HepG2 (cell line): ENCODE data around the gene PTCD1. TPM values are rescaled to one million over a fixed set of nuclear protein-coding genes. Genes with fewer than 3 reads are reported as not detected.
A peak's percentile ranks its signal among the peaks of the same experiment; 100 is the strongest.

ENCODE experiments used
- ERF ChIP-seq: IDR thresholded peaks from 2 replicates; pipeline ENCODE4 v1.6.1; 2018; ENCODE audit warnings: missing biosample characterization, missing genetic modification reagents
- FLYWCH1 ChIP-seq: sonication (generic); formaldehyde crosslinking; IDR thresholded peaks from 2 replicates; pipeline ENCODE4 v1.8.1; 2023; ENCODE audit warnings: mild to moderate bottlenecking, missing genetic modification reagents
- MLLT10 ChIP-seq: sonication (generic); formaldehyde crosslinking; IDR thresholded peaks from 2 replicates; pipeline ENCODE4 v1.4.0; 2020; ENCODE audit warnings: missing genetic modification reagents
- SATB2 ChIP-seq: sonication (generic); formaldehyde crosslinking; IDR thresholded peaks from 2 replicates; pipeline ENCODE4 v1.5.0; 2020; ENCODE audit warnings: missing genetic modification reagents
- SNAPC2 ChIP-seq: sonication (generic); formaldehyde crosslinking; IDR thresholded peaks from 2 replicates; pipeline ENCODE4 v1.8.1; 2022; ENCODE audit warnings: mild to moderate bottlenecking, missing genetic modification reagents
- STAT5B ChIP-seq: sonication (generic); formaldehyde crosslinking; IDR thresholded peaks from 2 replicates; pipeline ENCODE4 v1.4.0; 2020; ENCODE audit warnings: missing genetic modification reagents
- ZFP82 ChIP-seq: sonication (generic); formaldehyde crosslinking; IDR thresholded peaks from 2 replicates; pipeline ENCODE4 v1.5.1; 2020; ENCODE audit warnings: mild to moderate bottlenecking, missing genetic modification reagents, borderline replicate concordance
- ZNF331 ChIP-seq: sonication (generic); formaldehyde crosslinking; IDR thresholded peaks from 2 replicates; pipeline ENCODE4 v1.4.0; 2020; ENCODE audit warnings: missing genetic modification reagents
- ZNF484 ChIP-seq: sonication (generic); formaldehyde crosslinking; IDR thresholded peaks from 2 replicates; pipeline ENCODE4 v1.5.1; 2020; ENCODE audit warnings: mild to moderate bottlenecking, low read depth, missing genetic modification reagents, borderline replicate concordance
- ZSCAN29 ChIP-seq: sonication (generic); formaldehyde crosslinking; conservative IDR thresholded peaks from 2 replicates; pipeline ENCODE4 v1.4.0; 2020; ENCODE audit warnings: mild to moderate bottlenecking, missing genetic modification reagents
- polyA plus RNA-seq, 8 experiments: library from polyadenylated mRNA; depleted of rRNA in 3 of 8; stranded (reverse) in 7 of 8; unstranded in 1 of 8; fragments of >200 nt; fragmentation: Illumina TruSeq in 4 of 8; extraction: Trizol in 4 of 8; gene quantifications; 2 replicates each; pipeline versions ENCODE4 v1.2.1 to v1.2.3, GENCODE V29; 2011 to 2016; ENCODE audit warnings: low read depth in 4 of 8, missing spikeins in 1 of 8, mixed read lengths in 1 of 8; ENCODE audit not compliant: insufficient read depth in 1 of 8
- total RNA-seq, 5 experiments: library from RNA; depleted of rRNA; stranded (reverse); fragments of >200 nt; fragmentation: Illumina TruSeq; extraction: Trizol; gene quantifications; 2 replicates each; pipeline ENCODE4 v1.2.3, GENCODE V29; 2016; ENCODE audit warnings: low read depth in 1 of 5
- TF ChIP-seq, protein P1 (sequence below), 2 experiments: IDR thresholded peaks; 2 replicates each; pipeline ENCODE4 v1.6.1; 2011 to 2012; ENCODE audit warnings: low read length in 2 of 2, borderline replicate concordance in 1 of 2, low read depth in 1 of 2, mild to moderate bottlenecking in 1 of 2, moderate library complexity in 1 of 2
- TF ChIP-seq, protein P2 (sequence below): sonication (generic); formaldehyde crosslinking; IDR thresholded peaks from 2 replicates; pipeline ENCODE4 v1.5.0; 2020; ENCODE audit warnings: mild to moderate bottlenecking, missing genetic modification reagents, borderline replicate concordance
- TF ChIP-seq, protein P3 (sequence below): IDR thresholded peaks from 2 replicates; pipeline ENCODE4 v1.6.1; 2016; ENCODE audit warnings: low read depth, borderline replicate concordance
- TF ChIP-seq, protein P4 (sequence below): sonication (generic); formaldehyde crosslinking; IDR thresholded peaks from 2 replicates; pipeline ENCODE4 v1.5.0; 2020; ENCODE audit warnings: mild to moderate bottlenecking, missing genetic modification reagents, borderline replicate concordance
- TF ChIP-seq, protein P5 (sequence below): sonication (generic); formaldehyde crosslinking; IDR thresholded peaks from 2 replicates; pipeline ENCODE4 v1.9.0; 2022; ENCODE audit warnings: missing genetic modification reagents, mild to moderate bottlenecking, borderline replicate concordance

PTCD1 gene
- total and polyA plus RNA-seq, 2 of the 13 experiments (the other 11 are each of a cell fraction or from before 2014, with no cell fraction given), result 3.0 to 8.4 TPM

DNA sequence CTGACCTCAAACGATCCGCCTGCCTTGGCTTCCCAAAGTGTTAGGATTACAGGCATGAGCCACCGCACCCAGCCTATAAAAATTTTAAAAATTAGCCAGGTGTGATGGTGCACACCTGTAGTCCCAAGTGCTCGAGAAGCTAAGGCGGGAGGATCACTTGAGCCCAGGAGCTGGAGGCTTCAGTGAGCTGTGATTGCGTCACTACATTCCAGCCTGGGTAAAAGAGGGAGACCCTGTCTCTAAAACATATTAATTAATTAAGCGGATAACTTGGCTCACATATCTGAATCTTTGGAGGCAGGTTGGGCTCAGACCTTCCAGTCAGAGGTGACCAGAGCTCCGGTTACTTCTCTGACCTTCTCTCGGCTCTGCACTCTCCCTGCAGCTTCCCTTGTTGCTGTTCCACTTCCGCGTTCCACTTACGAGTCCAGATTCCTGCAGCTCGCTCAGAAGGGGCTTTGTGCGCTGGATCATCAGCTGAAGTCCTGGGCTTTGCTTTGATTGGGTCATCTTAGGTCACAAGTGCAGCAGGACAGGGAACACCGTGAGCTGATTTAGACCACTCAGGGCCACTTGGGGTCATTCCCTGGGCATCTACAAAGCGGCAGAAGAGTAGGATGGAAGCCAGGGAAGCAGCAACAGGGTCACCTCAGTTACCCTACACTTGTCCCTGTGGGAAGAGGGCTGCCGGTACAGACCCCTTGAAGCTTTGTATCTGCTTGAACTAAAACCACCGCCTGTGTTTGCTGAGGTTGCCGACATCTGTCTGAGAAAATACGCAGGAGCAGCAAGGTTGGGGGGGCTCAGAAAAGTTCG, 66.1 kb downstream of the PTCD1 start (continued):
- TF ChIP-seq, protein P1, sequence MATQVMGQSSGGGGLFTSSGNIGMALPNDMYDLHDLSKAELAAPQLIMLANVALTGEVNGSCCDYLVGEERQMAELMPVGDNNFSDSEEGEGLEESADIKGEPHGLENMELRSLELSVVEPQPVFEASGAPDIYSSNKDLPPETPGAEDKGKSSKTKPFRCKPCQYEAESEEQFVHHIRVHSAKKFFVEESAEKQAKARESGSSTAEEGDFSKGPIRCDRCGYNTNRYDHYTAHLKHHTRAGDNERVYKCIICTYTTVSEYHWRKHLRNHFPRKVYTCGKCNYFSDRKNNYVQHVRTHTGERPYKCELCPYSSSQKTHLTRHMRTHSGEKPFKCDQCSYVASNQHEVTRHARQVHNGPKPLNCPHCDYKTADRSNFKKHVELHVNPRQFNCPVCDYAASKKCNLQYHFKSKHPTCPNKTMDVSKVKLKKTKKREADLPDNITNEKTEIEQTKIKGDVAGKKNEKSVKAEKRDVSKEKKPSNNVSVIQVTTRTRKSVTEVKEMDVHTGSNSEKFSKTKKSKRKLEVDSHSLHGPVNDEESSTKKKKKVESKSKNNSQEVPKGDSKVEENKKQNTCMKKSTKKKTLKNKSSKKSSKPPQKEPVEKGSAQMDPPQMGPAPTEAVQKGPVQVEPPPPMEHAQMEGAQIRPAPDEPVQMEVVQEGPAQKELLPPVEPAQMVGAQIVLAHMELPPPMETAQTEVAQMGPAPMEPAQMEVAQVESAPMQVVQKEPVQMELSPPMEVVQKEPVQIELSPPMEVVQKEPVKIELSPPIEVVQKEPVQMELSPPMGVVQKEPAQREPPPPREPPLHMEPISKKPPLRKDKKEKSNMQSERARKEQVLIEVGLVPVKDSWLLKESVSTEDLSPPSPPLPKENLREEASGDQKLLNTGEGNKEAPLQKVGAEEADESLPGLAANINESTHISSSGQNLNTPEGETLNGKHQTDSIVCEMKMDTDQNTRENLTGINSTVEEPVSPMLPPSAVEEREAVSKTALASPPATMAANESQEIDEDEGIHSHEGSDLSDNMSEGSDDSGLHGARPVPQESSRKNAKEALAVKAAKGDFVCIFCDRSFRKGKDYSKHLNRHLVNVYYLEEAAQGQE (IDR thresholded peaks at IDR 0.05; ENCODE audit: borderline replicate concordance in 1 of 2, low read depth in 1 of 2, low read length in 2 of 2), result no peak
- no peak for TF ChIP-seq ZNF484 (CRISPR knock-in tag)
- TF ChIP-seq MLLT10, result no peak
- no peak for TF ChIP-seq SNAPC2 (CRISPR knock-in tag)
- TF ChIP-seq STAT5B (CRISPR knock-in tag), result no peak
- TF ChIP-seq ERF (CRISPR knock-in tag), result peak; percentile 55
- TF ChIP-seq, protein P2, sequence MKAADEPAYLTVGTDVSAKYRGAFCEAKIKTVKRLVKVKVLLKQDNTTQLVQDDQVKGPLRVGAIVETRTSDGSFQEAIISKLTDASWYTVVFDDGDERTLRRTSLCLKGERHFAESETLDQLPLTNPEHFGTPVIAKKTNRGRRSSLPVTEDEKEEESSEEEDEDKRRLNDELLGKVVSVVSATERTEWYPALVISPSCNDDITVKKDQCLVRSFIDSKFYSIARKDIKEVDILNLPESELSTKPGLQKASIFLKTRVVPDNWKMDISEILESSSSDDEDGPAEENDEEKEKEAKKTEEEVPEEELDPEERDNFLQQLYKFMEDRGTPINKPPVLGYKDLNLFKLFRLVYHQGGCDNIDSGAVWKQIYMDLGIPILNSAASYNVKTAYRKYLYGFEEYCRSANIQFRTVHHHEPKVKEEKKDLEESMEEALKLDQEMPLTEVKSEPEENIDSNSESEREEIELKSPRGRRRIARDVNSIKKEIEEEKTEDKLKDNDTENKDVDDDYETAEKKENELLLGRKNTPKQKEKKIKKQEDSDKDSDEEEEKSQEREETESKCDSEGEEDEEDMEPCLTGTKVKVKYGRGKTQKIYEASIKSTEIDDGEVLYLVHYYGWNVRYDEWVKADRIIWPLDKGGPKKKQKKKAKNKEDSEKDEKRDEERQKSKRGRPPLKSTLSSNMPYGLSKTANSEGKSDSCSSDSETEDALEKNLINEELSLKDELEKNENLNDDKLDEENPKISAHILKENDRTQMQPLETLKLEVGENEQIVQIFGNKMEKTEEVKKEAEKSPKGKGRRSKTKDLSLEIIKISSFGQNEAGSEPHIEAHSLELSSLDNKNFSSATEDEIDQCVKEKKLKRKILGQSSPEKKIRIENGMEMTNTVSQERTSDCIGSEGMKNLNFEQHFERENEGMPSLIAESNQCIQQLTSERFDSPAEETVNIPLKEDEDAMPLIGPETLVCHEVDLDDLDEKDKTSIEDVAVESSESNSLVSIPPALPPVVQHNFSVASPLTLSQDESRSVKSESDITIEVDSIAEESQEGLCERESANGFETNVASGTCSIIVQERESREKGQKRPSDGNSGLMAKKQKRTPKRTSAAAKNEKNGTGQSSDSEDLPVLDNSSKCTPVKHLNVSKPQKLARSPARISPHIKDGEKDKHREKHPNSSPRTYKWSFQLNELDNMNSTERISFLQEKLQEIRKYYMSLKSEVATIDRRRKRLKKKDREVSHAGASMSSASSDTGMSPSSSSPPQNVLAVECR (CRISPR knock-in tag), result peak; percentile 91
- TF ChIP-seq, protein P3, sequence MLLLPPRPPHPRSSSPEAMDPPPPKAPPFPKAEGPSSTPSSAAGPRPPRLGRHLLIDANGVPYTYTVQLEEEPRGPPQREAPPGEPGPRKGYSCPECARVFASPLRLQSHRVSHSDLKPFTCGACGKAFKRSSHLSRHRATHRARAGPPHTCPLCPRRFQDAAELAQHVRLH, result no peak
- TF ChIP-seq FLYWCH1 (CRISPR knock-in tag), result no peak
- TF ChIP-seq ZFP82 (CRISPR knock-in tag), result no peak
- TF ChIP-seq, protein P4, sequence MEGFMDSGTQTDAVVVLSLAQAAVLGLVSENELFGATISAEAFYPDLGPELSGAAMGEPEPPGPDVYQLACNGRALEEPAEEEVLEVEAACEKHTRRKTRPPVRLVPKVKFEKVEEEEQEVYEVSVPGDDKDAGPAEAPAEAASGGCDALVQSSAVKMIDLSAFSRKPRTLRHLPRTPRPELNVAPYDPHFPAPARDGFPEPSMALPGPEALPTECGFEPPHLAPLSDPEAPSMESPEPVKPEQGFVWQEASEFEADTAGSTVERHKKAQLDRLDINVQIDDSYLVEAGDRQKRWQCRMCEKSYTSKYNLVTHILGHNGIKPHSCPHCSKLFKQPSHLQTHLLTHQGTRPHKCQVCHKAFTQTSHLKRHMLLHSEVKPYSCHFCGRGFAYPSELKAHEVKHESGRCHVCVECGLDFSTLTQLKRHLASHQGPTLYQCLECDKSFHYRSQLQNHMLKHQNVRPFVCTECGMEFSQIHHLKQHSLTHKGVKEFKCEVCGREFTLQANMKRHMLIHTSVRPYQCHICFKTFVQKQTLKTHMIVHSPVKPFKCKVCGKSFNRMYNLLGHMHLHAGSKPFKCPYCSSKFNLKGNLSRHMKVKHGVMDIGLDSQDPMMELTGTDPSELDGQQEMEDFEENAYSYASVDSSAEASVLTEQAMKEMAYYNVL (CRISPR knock-in tag), result no peak
- TF ChIP-seq ZSCAN29 (CRISPR knock-in tag), result no peak
- TF ChIP-seq ZNF331 (CRISPR knock-in tag), result peak; percentile 98
- TF ChIP-seq, protein P5, sequence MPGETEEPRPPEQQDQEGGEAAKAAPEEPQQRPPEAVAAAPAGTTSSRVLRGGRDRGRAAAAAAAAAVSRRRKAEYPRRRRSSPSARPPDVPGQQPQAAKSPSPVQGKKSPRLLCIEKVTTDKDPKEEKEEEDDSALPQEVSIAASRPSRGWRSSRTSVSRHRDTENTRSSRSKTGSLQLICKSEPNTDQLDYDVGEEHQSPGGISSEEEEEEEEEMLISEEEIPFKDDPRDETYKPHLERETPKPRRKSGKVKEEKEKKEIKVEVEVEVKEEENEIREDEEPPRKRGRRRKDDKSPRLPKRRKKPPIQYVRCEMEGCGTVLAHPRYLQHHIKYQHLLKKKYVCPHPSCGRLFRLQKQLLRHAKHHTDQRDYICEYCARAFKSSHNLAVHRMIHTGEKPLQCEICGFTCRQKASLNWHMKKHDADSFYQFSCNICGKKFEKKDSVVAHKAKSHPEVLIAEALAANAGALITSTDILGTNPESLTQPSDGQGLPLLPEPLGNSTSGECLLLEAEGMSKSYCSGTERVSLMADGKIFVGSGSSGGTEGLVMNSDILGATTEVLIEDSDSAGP (CRISPR knock-in tag), result peak; percentile 50; the same call in 1 of the 2 replicates
- no peak for TF ChIP-seq SATB2
